Activated gamma-delta T cell treated with anti-CD3 and anti-CD28 coated beads, Interleukin-2, amount 50 U/mL, for 16 hours (primary cell): Measurements from ENCODE around the gene ATOH8.

ENCODE experiments used
- DNase-seq: peaks from one replicate; pipeline ENCODE4 v3.0.0-alpha.2; 2020; ENCODE audit warnings: low read depth

ATOH8 gene

GRCh38 chr2:85802354-85803103 is 48.7 kb downstream of the ATOH8 start:
- DNase-seq, result no peak

GRCh38 chr2:85803704-85804425 is 50.1 kb downstream of the ATOH8 start:
- DNase-seq, result no peak

- no peak for DNase-seq
These were observed 50.8 kb downstream of the ATOH8 start for GRCh38 chr2:85804583-85804982.

GRCh38 chr2:85806358-85807118 is 52.7 kb downstream of the ATOH8 start:
- DNase-seq, result no peak

GRCh38 chr2:85807756-85808155 is 54.0 kb downstream of the ATOH8 start:
- no peak for DNase-seq

DNA sequence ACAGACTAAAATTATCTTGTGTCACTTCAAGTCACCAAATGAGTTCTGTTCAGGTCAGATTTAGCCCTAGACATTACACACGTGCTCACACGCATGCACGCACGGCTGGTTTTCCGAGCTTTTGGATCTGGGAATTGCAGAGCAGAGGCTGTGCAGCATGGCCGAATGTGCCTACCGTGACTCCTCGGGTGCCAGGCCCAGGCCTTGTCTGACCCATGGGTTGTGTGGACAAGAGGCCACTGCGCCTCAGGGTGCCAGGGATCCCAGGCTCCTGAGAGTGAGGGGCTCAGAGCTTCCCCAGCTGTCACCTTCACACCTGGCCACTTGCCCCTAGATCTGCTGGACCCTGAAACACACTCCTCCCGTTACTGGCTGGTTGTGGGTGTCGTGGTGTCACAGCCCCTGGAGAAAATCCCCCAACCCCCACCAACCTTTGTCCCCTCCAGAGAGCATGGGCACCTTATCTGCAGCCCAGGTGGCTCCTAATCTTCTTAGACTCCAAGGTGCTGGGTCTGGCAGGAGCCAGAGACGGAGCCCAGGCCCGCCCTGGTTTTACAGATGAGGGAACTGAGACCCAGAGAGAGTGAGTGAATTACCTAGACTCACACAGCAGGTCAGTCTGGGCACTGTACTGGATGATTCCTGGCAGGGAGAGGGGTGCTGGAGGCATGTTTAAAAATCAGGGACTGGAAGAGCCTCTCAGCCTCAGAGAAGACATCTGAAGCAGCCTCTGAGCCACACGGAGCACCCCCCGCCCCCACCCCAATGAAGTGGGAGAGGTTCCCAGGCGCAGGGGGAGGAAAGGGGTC is 56.8 kb downstream of the ATOH8 start:
- no peak for DNase-seq

DNA sequence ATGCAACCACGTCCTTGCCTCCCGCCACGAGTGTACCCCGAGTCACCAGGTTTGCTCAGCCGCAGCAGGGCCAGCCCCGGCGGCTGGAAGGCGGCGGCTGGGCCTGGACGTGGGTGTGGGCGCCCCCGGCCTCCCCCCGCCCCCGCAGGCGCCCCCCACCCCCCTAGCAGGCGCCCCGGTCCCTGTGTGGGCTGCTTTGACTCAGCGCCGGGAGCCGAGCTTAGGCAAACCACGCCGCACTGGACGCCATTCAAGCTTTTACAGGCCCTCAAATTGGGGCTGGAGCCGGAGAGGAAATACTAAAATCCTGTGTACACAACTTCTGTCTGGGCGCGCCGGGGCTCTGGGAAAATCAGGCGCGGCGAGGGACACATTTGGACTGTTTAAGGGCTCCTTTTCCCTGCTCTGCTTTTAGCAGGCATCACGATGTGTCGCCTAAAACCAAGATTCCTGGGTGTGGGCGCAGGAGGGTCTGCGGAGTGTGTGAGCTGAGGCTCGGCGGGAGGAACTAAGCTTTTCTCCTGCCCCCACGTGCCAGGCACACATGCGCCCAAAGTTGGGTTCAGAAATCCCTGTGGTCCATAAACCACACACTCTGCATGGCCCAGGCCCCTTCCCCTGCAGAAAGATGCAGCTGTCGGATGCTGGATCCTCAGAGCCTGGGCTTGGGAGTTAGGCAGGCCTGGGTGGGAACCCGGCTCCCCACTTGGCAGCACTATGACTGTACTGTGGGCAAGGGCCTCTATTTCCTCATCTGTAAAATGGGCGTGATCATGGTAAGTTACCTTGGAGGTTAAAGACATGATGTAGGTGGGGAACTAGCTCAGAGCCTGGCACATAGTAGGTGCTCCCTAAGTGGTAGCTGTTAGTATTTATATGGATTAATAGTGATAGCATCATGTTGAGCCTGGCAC is 57.6 kb downstream of the ATOH8 start:
- no peak for DNase-seq

DNA sequence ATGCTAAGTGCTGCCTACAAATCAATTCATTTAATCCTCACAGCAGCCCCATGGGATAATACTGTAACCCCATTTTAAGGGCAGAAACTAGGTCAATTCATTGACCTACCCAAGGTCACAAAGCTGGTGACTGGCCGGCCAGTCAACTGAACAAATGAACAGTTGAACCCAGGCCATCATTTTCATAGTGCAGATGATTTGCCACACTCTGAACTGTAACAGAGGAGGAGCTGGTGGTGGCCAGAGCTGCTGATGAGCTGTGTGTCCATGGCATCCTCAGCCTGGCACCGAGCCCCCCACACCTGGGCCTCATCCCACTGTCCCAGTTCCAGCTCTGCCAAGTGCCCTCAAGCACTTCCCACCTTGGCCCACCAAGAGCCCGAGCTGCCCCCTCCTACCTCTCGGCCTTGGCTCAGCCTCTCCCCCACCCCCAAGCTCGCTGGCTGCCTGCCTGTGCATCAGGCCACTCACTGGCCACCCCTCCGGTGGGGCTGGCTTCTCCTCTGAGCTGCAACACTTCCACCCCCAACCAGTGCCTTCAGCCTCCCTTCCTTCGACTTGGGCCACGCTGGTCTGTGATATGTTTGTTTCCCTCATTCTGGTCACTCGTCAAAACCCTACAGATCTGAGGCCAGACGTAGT is 58.4 kb downstream of the ATOH8 start:
- DNase-seq, result no peak

DNA sequence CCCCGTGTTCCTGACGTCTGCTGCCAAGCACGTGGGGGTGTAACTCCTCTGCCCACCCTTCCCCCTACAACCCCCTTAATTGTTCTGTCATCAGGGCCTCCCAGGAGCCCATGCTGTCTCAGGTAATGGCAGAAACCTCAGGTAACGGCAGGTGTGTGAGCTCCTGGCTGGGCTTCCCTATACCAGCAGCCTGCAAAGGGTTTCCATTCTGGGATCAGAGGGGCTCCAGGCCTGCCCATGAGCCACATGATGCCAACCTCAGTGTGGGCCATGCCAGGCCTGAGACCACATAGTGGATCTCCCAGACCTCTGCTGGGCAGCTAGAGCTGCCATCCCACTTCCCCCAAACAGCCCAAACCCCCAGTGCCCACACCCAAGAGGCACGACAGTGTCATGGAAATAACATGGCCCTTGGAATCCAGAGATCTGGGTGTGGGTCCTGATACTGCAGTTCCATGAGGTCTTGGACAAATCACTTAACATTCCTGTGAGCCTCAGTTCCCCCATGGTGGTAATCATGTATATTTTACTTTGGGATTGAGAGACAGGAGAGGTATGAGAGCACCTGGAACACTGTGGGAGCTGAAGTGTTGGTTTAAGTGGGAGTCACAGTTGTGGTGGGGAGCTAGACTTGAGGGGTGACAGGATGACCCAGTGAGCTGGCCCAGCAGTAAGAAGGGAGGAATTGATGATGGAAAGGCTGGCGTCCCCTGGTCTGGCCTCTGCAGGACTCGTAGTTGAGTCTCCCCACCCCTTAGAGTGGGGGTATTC is 59.6 kb downstream of the ATOH8 start:
- no peak for DNase-seq

- peak; percentile 75 for DNase-seq
These were observed 60.4 kb downstream of the ATOH8 start for GRCh38 chr2:85813982-85814801.

DNA sequence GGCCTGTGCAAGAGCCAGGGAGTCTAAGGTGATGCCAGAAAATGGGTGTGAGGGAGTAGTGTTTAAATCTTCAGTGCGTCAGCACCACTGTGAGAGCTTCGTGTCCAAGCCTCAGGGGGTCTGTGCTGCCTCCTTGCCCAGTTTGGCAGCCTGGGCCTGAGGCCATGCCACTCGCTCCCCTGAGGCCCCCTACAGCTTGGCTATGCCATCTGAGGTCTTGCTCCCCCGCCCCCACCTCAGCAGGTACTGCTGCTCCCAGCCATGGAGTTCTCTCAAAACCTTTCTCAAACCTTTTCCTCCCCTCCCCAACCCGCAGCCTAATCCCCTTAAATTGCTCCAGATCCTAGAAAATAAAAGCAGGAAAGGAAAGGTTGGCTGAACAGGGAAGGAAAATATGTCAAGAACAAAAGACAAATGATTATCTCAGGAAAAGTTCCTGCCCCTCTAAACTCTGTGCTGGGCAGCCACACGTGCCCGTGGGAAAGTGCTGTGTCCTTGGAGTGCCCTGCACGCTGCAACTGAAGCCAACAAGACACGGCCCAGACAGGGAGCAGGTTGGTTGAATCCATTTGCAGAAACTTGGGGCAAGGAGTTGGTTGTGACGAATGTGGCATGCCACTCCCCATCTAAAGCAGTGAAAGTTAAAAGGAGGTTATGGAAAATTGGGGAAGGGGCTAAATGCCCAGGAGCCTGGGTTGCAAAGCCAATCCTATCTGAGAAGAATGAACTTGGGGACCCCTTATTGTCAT is 61.2 kb downstream of the ATOH8 start:
- no peak for DNase-seq

- DNase-seq, result no peak
These were observed 66.2 kb downstream of the ATOH8 start for GRCh38 chr2:85819811-85820510.

DNA sequence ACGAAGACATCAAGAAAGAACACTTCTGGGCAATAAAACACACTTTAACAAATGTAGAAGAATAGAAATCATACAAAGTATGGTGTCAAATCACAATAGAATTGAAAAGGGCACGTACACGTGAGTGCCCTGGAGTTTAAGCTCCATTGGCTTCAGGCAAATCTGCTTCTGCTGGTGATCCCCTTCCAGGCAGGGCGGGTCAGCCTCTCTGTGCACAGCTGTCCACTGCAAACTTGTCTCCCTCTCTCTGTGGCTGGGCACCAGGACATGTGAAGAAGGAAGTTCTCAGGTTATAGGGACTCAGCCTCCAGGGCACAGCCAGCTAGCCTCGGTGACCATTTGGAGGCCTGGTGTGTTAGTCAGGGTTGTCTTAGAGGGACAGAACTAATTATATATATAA is 69.0 kb downstream of the ATOH8 start:
- no peak for DNase-seq

DNA sequence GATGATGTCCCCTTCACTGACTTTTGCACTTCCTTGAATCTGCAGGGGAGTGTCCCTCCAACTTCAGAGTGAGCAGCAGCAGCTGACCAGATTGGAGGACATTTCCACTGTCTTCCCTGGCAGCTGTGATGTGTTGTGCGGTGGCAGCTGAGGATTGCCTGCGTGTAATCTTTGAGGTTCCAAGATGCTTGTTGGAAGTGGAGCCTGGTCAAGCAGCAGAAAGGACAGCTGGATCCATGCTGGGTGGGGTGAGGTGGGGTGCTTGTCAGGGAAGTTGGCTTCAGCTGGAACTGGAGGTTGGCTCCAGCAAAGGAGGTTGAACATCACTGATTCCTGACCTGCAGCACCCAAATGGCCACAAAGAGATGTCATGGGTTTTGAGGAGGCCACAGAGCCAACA is 70.2 kb downstream of the ATOH8 start:
- no peak for DNase-seq

- DNase-seq, result peak; percentile 75
These were observed 73.4 kb downstream of the ATOH8 start for GRCh38 chr2:85826990-85827878.

DNA sequence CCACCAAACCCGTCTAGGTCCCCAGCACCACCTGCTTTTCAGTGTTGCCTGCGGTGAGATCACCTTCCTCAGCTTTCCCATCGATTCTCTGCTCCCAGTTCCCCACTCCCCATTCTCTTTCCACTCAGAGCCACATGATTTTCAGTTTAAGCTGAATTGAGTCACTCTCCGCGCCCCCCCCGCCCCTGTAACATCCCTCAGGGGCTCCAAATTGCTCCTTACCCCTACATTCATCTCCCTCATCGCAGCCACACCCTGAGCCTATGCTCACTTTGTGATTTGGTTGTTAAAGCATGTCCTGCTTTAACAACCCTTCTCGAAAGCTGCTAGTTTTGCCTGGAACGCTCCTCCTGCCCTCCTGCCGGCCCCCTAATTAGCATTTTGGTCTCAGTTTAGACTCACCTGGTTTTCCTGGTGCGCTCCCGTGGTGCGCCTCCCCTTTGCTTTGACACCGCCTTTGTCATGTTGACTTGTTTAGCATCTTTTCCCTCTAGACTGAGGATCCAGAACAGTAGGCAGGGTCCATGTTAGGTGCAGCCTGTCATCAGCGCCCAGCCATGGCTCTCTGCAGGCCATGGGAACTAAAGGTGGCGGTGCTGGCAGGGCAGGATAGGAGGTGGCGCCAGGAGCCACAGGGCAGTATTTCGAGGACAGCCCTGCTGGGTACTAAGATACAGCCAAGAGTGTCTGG is 74.2 kb downstream of the ATOH8 start:
- DNase-seq, result no peak
